Ishikawa (cell line): ENCODE measurements around the gene GBX2.

ENCODE experiments used
- CEBPB ChIP-seq: IDR thresholded peaks from 2 replicates; pipeline ENCODE4 v1.6.1; 2012
- CREB1 ChIP-seq: IDR thresholded peaks from 2 replicates; pipeline ENCODE4 v1.6.1; 2012; ENCODE audit warnings: low read depth
- EGR1 ChIP-seq: IDR thresholded peaks from 2 replicates; pipeline ENCODE4 v1.6.1; 2012
- EP300 ChIP-seq: IDR thresholded peaks from 2 replicates; pipeline ENCODE4 v1.6.1; 2012; ENCODE audit warnings: borderline replicate concordance
- FOXM1 ChIP-seq: IDR thresholded peaks from 2 replicates; pipeline ENCODE4 v1.6.1; 2012; ENCODE audit warnings: low read depth, borderline replicate concordance
- MAX ChIP-seq: IDR thresholded peaks from 2 replicates; pipeline ENCODE4 v1.6.1; 2012
- NFIC ChIP-seq: IDR thresholded peaks from 2 replicates; pipeline ENCODE4 v1.6.1; 2012
- RAD21 ChIP-seq: IDR thresholded peaks from 2 replicates; pipeline ENCODE4 v1.6.1; 2012; ENCODE audit warnings: low read depth
- REST ChIP-seq: IDR thresholded peaks from 2 replicates; pipeline ENCODE4 v1.6.1; 2012; ENCODE audit warnings: low read depth, mild to moderate bottlenecking
- TAF1 ChIP-seq: IDR thresholded peaks from 2 replicates; pipeline ENCODE4 v1.6.1; 2012; ENCODE audit warnings: low read depth, mild to moderate bottlenecking
- TCF12 ChIP-seq: IDR thresholded peaks from 2 replicates; pipeline ENCODE4 v1.6.1; 2012; ENCODE audit warnings: low read depth
- TEAD4 ChIP-seq: IDR thresholded peaks from 2 replicates; pipeline ENCODE4 v1.6.1; 2012
- USF1 ChIP-seq: IDR thresholded peaks from 2 replicates; pipeline ENCODE4 v1.6.1; 2012
- YY1 ChIP-seq: IDR thresholded peaks from 2 replicates; pipeline ENCODE4 v1.6.1; 2012; ENCODE audit warnings: low read depth
- ZBTB7A ChIP-seq: IDR thresholded peaks from 2 replicates; pipeline ENCODE4 v1.6.1; 2012; ENCODE audit warnings: low read depth

Gene GBX2

GRCh38 chr2:236168110-236169080 lies at the start of gene GBX2:
TSS of gene GBX2 (minus strand) at chr2:236168386. CDS start at chr2:236167971, 415 bp downstream.
- TF ChIP-seq USF1 (peak; percentile 98), YY1 (peak; percentile 27; the same call in 1 of the 2 replicates), REST (no peak), EGR1 (no peak), CEBPB (no peak), ZBTB7A (no peak), CREB1 (no peak), TCF12 (no peak; the same call in 1 of the 2 replicates), NFIC (no peak), TEAD4 (no peak), FOXM1 (no peak), EP300 (no peak), MAX (peak; percentile 94), RAD21 (no peak), TAF1 (peak; percentile 76; the same call in 1 of the 2 replicates)

GRCh38 chr2:236217926-236218325 lies 49.7 kb upstream of the GBX2 start:
- TF ChIP-seq NFIC = no peak
- no peak for TF ChIP-seq EP300
- no peak for TF ChIP-seq ZBTB7A
- TF ChIP-seq EGR1 = no peak
- TF ChIP-seq CREB1 = no peak
- no peak for TF ChIP-seq YY1
- TF ChIP-seq TEAD4 = no peak
- TF ChIP-seq TAF1 = no peak
- no peak for TF ChIP-seq MAX
- no peak for TF ChIP-seq USF1
- TF ChIP-seq CEBPB = no peak
- no peak for TF ChIP-seq RAD21
- TF ChIP-seq FOXM1 = no peak
- TF ChIP-seq TCF12 = no peak
- no peak for TF ChIP-seq REST

- TF ChIP-seq YY1 = no peak
- no peak for TF ChIP-seq RAD21
- no peak for TF ChIP-seq EGR1
- TF ChIP-seq ZBTB7A = no peak
- TF ChIP-seq NFIC = no peak
- no peak for TF ChIP-seq MAX
- TF ChIP-seq EP300 = no peak
Observed at GRCh38 chr2:236216711-236217110, 48.5 kb upstream of the GBX2 start.

GRCh38 chr2:236215761-236216333 lies 47.7 kb upstream of the GBX2 start:
- TF ChIP-seq CEBPB = no peak

- no peak for TF ChIP-seq MAX
- no peak for TF ChIP-seq FOXM1
- no peak for TF ChIP-seq REST
Observed at GRCh38 chr2:236215196-236215595, 47.0 kb upstream of the GBX2 start.
